Astrocyte of the spinal cord (primary cell): ENCODE data around the gene VWA5B2.

Source experiments
- DNase-seq: peaks from one replicate; pipeline ENCODE4 v3.0.0; 2011; ENCODE audit warnings: low read depth, low spot score
- H3K4me3 ChIP-seq: 2 replicates; pipeline ENCODE4 v1.5.1; 2011; ENCODE audit warnings: low read depth, mild to moderate bottlenecking, low read length, moderate library complexity
- in situ Hi-C: cut with HindIII; loops from 2 replicates; pipeline ENCODE4 v1.10.0; 2017; ENCODE audit warnings: low sequenced_read_pairs
- TF ChIP-seq, protein P1 (sequence below): IDR thresholded peaks from 2 replicates; pipeline ENCODE4 v1.5.1; 2012; ENCODE audit warnings: low read depth, mild to moderate bottlenecking, low read length, inconsistent platforms

The VWA5B2 gene

DNA sequence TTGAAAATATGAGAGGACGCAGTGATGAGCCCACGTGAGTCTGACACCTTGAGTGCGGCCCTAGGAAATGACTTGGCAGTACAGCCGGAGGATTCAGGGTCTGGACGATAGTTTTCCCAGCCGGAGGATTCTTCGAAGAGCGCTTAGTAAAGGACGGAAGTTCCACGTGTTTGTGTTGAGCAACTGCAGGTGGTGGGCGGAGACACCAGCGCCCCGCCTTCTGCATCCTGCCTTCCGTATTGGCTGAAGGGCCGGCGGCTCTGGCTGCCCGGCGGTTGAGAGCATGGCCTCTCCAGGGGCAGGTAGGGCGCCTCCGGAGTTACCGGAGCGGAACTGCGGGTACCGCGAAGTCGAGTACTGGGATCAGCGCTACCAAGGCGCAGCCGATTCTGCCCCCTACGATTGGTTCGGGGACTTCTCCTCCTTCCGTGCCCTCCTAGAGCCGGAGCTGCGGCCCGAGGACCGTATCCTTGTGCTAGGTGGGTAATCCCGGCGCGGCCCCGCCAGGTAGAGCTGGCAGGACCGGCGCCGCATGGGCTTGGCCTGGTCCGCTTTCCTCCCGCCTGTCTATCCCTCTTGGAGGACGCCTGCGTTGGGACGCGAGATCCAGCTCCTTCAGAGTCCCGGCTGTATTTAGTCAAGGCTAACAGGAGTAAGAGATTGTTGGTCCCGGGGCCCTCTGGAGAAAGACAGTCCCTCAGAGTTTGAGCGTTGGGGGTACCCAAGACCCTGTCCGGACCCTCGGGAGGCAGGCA, 20.2 kb downstream of the VWA5B2 start, which contains the start of gene EEF1AKMT4:
Gene EEF1AKMT4 (plus strand): TSS at position 261 of the 755 bp plus-strand sequence. CDS start 23 bp downstream, at position 284.
- DNase-seq = peak; percentile 98
- in situ Hi-C loops = no loop called here
- H3K4me3 ChIP-seq = peak within 1 kb of the TSS; percentile 87
- TF ChIP-seq, protein P1, sequence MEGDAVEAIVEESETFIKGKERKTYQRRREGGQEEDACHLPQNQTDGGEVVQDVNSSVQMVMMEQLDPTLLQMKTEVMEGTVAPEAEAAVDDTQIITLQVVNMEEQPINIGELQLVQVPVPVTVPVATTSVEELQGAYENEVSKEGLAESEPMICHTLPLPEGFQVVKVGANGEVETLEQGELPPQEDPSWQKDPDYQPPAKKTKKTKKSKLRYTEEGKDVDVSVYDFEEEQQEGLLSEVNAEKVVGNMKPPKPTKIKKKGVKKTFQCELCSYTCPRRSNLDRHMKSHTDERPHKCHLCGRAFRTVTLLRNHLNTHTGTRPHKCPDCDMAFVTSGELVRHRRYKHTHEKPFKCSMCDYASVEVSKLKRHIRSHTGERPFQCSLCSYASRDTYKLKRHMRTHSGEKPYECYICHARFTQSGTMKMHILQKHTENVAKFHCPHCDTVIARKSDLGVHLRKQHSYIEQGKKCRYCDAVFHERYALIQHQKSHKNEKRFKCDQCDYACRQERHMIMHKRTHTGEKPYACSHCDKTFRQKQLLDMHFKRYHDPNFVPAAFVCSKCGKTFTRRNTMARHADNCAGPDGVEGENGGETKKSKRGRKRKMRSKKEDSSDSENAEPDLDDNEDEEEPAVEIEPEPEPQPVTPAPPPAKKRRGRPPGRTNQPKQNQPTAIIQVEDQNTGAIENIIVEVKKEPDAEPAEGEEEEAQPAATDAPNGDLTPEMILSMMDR = peak; percentile 53

DNA sequence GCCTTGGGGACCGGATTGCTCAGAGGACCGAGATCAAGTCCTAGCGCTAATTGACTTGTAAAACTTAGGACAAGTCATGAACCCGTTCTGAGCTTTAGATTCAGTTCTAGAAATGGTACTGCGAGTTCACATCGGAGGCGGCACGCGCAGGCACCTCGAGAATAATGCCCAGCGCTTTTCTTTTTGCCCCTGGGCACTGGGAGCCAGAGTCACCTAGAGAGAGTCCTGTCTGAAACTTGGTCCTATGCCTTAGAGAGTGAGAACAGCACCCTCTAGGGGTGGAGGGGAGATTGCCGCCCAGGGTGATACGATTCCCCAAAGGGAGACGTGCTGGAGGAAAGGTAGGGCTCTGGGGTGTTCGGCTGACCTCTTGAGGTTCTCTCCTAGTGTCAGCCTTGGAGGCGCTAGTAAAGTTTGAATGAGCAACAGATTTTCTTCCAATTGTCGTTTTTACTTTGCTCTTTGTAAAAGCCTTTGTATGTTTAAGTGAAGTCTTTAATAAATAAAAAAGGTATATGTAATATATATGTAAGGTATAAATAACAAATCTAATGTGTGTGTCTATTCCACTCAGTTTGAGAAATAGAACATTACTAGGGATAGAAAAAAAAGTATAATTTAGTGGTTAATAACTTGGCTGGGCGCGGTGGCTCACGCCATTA, 20.9 kb downstream of the VWA5B2 start:
- H3K4me3 ChIP-seq = peak overlapping the region; percentile 87
- TF ChIP-seq, protein P1 = peak; percentile 96
- peak; percentile 88 for DNase-seq
- in situ Hi-C loops = no loop called here

DNA sequence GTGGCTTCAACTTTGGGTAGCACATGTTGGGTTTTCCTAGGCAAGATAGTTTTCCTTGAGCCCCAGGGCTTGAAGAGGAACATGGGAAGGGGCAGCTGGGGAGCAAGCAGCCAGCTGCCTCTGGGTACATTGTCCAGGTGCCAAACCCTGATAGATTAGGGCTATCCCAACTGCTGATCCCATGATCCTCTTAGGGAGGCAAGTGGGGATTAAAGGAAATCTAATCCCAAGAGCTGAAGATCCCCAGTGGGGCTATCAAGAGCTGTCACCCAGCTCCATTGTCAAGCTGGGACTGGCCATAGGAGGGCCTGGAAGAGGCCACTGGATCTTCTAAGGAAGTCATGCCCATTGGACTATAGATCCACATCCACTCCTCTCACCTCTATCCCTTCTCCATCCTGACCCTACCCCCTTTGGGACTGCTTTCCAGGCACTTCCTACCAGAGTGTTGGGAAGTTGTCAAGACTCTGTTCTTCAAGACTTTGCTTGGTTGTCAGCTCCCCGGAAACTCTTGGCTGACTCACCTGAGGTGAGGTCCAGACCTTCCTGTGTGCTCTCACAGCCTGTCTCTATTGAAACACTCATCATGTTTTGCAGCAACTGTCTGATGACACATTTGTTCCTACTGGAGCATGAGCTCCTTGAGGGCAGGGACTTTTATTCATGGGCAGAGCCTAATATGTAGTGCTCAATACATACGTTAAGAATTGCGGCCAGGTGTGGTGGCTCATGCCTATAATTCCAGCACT, 26.1 kb downstream of the VWA5B2 start:
- in situ Hi-C loops = no loop called here
- TF ChIP-seq, protein P1 = no peak
- no peak for DNase-seq
- no peak overlapping the region for H3K4me3 ChIP-seq

DNA sequence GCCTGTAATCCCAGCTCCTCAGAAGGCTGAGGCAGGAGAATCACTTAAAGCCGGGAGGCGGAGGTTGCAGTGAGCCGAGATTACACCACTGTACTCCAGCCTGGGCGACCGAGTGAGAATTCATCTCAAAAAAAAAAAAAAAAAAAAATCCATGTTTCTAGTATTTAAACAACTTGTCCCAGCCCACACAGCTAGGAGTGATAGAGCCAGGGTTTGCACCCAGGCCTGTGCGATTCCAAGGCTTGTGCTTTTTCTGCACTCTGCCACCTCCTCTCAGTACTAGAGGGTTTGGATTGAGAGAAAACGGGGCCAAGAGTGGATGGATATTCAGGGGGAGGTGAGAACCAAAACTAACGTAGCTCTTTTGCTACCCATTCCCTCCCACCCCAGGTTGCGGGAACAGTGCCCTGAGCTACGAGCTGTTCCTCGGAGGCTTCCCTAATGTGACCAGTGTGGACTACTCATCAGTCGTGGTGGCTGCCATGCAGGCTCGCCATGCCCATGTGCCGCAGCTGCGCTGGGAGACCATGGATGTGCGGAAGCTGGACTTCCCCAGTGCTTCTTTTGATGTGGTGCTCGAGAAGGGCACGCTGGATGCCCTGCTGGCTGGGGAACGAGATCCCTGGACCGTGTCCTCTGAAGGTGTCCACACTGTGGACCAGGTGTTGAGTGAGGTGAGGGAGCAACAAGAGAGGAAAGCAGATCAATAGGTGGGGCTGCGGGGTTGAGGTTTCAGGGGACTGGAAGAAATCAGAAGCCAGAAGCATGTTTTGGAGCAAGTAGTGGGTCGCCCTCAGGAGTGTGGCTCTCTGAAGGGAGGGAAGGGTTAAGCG, 27.9 kb downstream of the VWA5B2 start:
- in situ Hi-C loops = no loop called here
- H3K4me3 ChIP-seq = no peak overlapping the region
- TF ChIP-seq, protein P1 = no peak
- no peak for DNase-seq

DNA sequence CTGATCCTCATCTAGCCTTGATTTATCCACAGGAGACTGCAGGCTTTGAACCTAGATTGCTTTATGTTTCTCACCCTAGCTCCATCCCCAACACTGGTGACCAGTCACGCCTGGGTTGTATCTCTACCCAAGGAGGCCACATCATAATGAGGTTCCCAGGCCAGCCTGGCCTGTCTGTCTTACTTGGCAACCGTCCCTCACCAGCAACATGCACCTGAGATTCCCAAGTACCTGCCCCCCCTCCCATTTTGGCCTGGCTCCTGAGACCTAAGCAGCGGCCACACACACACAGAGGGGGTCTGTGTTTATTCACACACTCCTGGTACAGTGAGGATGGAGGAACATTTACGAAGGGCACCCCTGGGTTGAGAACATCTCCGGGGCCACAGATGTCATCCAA, 29.5 kb downstream of the VWA5B2 start:
- TF ChIP-seq, protein P1 = no peak

More for the DNA sequence above, 29.5 kb downstream of the VWA5B2 start:
- in situ Hi-C loops = no loop called here
- DNase-seq = no peak
- no peak overlapping the region for H3K4me3 ChIP-seq
